ENCODE results near the gene CCL3. TPM values are rescaled to one million over a fixed set of nuclear protein-coding genes. Genes with fewer than 3 reads are reported as not detected.

CCL3 gene
- total RNA-seq, 1 experiment from 2014 or later = not detected

DNA sequence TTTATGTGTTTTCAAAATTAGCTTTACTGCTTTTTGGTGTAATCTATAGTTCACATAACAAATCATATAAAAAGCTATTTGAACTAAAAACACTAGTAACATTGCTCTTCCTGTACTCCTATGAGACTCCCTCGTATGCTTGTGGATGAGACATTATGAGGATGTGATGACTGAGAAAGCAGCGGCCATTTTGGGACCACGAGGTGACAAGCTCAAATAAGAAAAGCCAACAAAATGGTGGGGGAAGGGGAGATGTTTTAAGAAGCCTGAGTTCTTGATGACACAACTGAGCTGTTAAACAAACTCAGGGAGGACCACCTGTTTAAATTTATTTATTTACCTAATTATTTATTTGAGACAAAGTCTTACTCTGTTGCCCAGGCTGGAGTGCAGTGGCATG is 21.4 kb downstream of the CCL3 start:
- no peaks in the 10 kb centered on the region for H3K4me1 Mint-ChIP-seq (ENCODE audit: insufficient read depth, unreplicated experiment)
- intact Hi-C loops (cut with micrococcal nuclease) = no loop called here
- no peaks in the 10 kb centered on the region for H3K36me3 Mint-ChIP-seq (ENCODE audit: insufficient read depth, unreplicated experiment)
- TF ChIP-seq, protein P1, sequence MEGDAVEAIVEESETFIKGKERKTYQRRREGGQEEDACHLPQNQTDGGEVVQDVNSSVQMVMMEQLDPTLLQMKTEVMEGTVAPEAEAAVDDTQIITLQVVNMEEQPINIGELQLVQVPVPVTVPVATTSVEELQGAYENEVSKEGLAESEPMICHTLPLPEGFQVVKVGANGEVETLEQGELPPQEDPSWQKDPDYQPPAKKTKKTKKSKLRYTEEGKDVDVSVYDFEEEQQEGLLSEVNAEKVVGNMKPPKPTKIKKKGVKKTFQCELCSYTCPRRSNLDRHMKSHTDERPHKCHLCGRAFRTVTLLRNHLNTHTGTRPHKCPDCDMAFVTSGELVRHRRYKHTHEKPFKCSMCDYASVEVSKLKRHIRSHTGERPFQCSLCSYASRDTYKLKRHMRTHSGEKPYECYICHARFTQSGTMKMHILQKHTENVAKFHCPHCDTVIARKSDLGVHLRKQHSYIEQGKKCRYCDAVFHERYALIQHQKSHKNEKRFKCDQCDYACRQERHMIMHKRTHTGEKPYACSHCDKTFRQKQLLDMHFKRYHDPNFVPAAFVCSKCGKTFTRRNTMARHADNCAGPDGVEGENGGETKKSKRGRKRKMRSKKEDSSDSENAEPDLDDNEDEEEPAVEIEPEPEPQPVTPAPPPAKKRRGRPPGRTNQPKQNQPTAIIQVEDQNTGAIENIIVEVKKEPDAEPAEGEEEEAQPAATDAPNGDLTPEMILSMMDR (IDR thresholded peaks at IDR 0.05; ENCODE audit: unreplicated experiment) = no peak
- POLR2A ChIA-PET = no interaction called here
- DNase-seq (ENCODE audit: unreplicated experiment) = no peak
- H3K4me3 Mint-ChIP-seq (ENCODE audit: unreplicated experiment) = no peak overlapping the region
- no peaks in the 10 kb centered on the region for H3K9me3 Mint-ChIP-seq (ENCODE audit: unreplicated experiment)
- H3K27me3 Mint-ChIP-seq (ENCODE audit: insufficient read depth, unreplicated experiment) = peaks cover 33% of the 10 kb centered on the region
- BruUV-seq (replicated peaks) = no TSS peak
- CTCF ChIA-PET = interaction anchor here (1.1 to 1.4 kb wide), 2 partner anchors 80 to 95 kb away, joined by 3 to 4 read pairs; no protein-coding TSS in a partner anchor
- H3K27ac Mint-ChIP-seq (ENCODE audit: low read depth, unreplicated experiment) = no peak overlapping the region

DNA sequence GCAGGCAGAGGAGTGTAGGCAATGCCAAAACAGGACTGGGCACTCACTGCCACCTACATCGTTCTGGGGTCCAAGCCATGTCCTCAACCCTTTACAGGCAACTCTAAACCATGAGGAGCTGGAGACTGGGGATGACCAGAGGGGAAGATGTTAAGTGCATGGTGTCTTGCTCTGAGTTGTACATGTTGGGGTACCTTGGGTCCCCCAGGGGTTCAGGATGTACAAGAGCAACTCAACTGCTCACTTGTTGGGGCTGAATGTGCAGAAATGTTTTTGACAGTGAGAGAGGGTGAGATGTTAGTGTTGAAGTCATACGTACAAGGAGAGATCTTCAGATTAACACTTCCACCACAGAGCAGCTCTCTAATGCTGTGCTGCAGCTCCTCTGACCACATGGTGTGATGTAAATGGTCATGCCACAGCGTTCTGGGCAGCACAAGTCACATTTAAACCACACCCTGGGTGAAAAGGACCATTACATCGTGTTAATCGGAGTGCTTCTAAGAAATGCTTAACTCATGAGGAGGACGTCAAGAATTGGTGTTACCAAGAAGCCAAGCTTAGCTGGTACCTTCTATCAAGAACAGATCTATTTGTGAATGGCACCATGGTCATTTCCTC is 23.5 kb downstream of the CCL3 start:
- no peaks in the 10 kb centered on the region for H3K4me1 Mint-ChIP-seq (ENCODE audit: insufficient read depth, unreplicated experiment)
- no peak for DNase-seq (ENCODE audit: unreplicated experiment)
- BruUV-seq (replicated peaks) = no TSS peak
- H3K9me3 Mint-ChIP-seq (ENCODE audit: unreplicated experiment) = no peaks in the 10 kb centered on the region
- ChIA-PET POLR2A (no interaction called here), CTCF (interaction anchor here (1.0 kb wide), 1 partner anchor 82 kb away, joined by 3 read pairs; no protein-coding TSS in a partner anchor)
- H3K4me3 Mint-ChIP-seq (ENCODE audit: unreplicated experiment) = no peak overlapping the region
- TF ChIP-seq, protein P1 (IDR thresholded peaks at IDR 0.05; ENCODE audit: unreplicated experiment) = no peak
- no peak overlapping the region for H3K27ac Mint-ChIP-seq (ENCODE audit: low read depth, unreplicated experiment)
- H3K27me3 Mint-ChIP-seq (ENCODE audit: insufficient read depth, unreplicated experiment) = peaks cover 48% of the 10 kb centered on the region
- intact Hi-C loops (cut with micrococcal nuclease) = no loop called here
- no peaks in the 10 kb centered on the region for H3K36me3 Mint-ChIP-seq (ENCODE audit: insufficient read depth, unreplicated experiment)

DNA sequence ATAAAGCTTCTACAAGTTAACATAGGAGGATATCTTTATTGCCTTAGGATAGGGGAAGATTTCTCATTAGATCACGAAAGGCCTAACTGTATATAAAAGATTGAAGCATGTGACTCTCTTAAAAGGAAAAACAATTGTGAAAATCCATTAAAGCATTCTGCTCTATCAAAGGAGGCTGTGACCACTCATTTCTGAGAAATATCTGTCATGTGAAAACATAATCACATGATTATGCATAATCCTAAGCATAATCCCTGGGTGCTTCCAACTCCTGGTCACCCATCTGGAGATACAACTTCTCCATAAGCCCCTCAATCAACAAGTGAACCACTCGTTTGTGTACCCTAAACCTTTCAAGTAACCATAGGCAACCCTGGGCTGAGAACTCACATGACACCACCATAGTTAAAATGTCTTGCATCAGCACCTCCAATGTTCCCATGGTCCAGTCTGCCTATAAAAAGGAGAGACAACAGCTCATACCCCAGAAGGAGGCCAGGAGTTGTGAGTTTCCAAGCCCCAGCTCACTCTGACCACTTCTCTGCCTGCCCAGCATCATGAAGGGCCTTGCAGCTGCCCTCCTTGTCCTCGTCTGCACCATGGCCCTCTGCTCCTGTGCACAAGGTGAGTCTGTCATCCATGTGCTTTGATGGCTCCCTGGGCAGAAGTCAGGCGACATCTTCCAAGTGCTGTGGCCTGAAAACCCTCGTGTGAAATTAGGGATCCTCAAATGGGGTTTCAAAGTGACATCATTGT is 26.0 kb downstream of the CCL3 start, which contains the start of gene CCL18:
TSS of gene CCL18 (plus strand) at position 487 of the 756 bp plus-strand sequence. CDS start at position 558, 71 bp downstream.
- TF ChIP-seq, protein P1 (IDR thresholded peaks at IDR 0.05; ENCODE audit: unreplicated experiment) = no peak
- Mint-ChIP-seq H3K4me1 (ENCODE audit: insufficient read depth, unreplicated experiment) (no peaks in the 10 kb centered on the region), H3K27me3 (ENCODE audit: insufficient read depth, unreplicated experiment) (peaks cover 67% of the 10 kb centered on the region), H3K9me3 (ENCODE audit: unreplicated experiment) (no peaks in the 10 kb centered on the region), H3K4me3 (ENCODE audit: unreplicated experiment) (no peak within 1 kb of the TSS), H3K27ac (ENCODE audit: low read depth, unreplicated experiment) (no peak within 1 kb of the TSS), H3K36me3 (ENCODE audit: insufficient read depth, unreplicated experiment) (no peaks in the 10 kb centered on the region)
- no TSS peak for BruUV-seq (replicated peaks)
- ChIA-PET POLR2A (interaction anchor here (0.6 kb wide), 1 partner anchor 73 kb away, joined by 3 read pairs; no protein-coding TSS in a partner anchor), CTCF (interaction anchor here (0.6 kb wide), 1 partner anchor 89 kb away, joined by 4 read pairs; no protein-coding TSS in a partner anchor)
- DNase-seq (ENCODE audit: unreplicated experiment) = no peak
- intact Hi-C loops (cut with micrococcal nuclease) = no loop called here

DNA sequence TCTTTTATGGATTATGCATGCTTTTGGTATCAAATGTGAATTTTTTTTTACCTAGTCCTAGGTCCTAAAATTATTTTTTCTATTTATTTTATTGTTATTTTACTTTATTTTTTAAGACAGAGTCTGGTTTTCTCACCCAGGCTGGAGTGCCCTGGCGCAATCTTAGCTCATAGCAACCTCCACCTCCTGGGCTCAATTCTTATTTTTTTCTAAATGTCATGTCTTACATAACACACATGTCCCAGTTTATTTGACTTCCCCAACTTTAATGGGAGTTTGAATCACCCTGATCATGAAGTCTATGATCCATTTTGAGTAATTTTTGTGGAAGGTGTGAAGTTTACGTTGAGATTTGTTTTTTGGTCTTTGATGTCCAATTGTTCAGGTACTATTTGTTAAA is 29.1 kb downstream of the CCL3 start:
- Mint-ChIP-seq H3K27me3 (ENCODE audit: insufficient read depth, unreplicated experiment) (peaks cover 56% of the 10 kb centered on the region), H3K4me3 (ENCODE audit: unreplicated experiment) (no peak overlapping the region)

More for the DNA sequence above, 29.1 kb downstream of the CCL3 start:
- ChIA-PET POLR2A (no interaction called here), CTCF (no interaction called here)
- H3K4me1 Mint-ChIP-seq (ENCODE audit: insufficient read depth, unreplicated experiment) = no peaks in the 10 kb centered on the region
- no peak overlapping the region for H3K27ac Mint-ChIP-seq (ENCODE audit: low read depth, unreplicated experiment)
- TF ChIP-seq, protein P1 (IDR thresholded peaks at IDR 0.05; ENCODE audit: unreplicated experiment) = no peak
- intact Hi-C loops (cut with micrococcal nuclease) = no loop called here
- BruUV-seq (replicated peaks) = no TSS peak
- no peaks in the 10 kb centered on the region for H3K36me3 Mint-ChIP-seq (ENCODE audit: insufficient read depth, unreplicated experiment)
- H3K9me3 Mint-ChIP-seq (ENCODE audit: unreplicated experiment) = no peaks in the 10 kb centered on the region
- no peak for DNase-seq (ENCODE audit: unreplicated experiment)
